Smooth muscle cell of the brain vasculature (primary cell): ENCODE results near the gene SHROOM2.

Source experiments
- DNase-seq: peaks from one replicate; pipeline ENCODE4 v3.0.0-alpha.2; 2012; ENCODE audit warnings: low read depth, low spot score

The SHROOM2 gene

GRCh38 chrX:9862953-9863352 is 76.7 kb downstream of the SHROOM2 start:
- DNase-seq = no peak

- no peak for DNase-seq
Measured at GRCh38 chrX:9864011-9864410, 77.8 kb downstream of the SHROOM2 start.

GRCh38 chrX:9865804-9866472 is 79.7 kb downstream of the SHROOM2 start:
- no peak for DNase-seq

- DNase-seq = no peak
Measured at GRCh38 chrX:9866633-9867032, 80.4 kb downstream of the SHROOM2 start.

- no peak for DNase-seq
Measured at GRCh38 chrX:9867226-9867625, 81.0 kb downstream of the SHROOM2 start.

- no peak for DNase-seq
Measured at GRCh38 chrX:9867753-9868152, 81.5 kb downstream of the SHROOM2 start.

GRCh38 chrX:9871701-9872268 is 85.6 kb downstream of the SHROOM2 start:
- DNase-seq = no peak

GRCh38 chrX:9873360-9873759 is 87.1 kb downstream of the SHROOM2 start:
- DNase-seq = no peak

GRCh38 chrX:9873952-9874351 is 87.7 kb downstream of the SHROOM2 start:
- no peak for DNase-seq

GRCh38 chrX:9874483-9874882 is 88.3 kb downstream of the SHROOM2 start:
- DNase-seq = no peak

GRCh38 chrX:9875801-9876200 is 89.6 kb downstream of the SHROOM2 start:
- DNase-seq = no peak

- no peak for DNase-seq
Measured at GRCh38 chrX:9876201-9876600, 90.0 kb downstream of the SHROOM2 start.

- no peak for DNase-seq
Measured at GRCh38 chrX:9878146-9878820, 92.1 kb downstream of the SHROOM2 start.

- DNase-seq = no peak
Measured at GRCh38 chrX:9880237-9880636, 94.0 kb downstream of the SHROOM2 start.

GRCh38 chrX:9880870-9881269 is 94.6 kb downstream of the SHROOM2 start:
- DNase-seq = no peak

- no peak for DNase-seq
Measured at GRCh38 chrX:9882669-9883446, 96.6 kb downstream of the SHROOM2 start.

GRCh38 chrX:9884031-9884779 is 98.0 kb downstream of the SHROOM2 start:
- DNase-seq = no peak

GRCh38 chrX:9885150-9885549 is 98.9 kb downstream of the SHROOM2 start:
- DNase-seq = no peak

GRCh38 chrX:9887659-9888297 is 101.5 kb downstream of the SHROOM2 start:
- no peak for DNase-seq

- DNase-seq = no peak
Measured at GRCh38 chrX:9888953-9889470, 102.8 kb downstream of the SHROOM2 start.

GRCh38 chrX:9890681-9891091 is 104.5 kb downstream of the SHROOM2 start:
- DNase-seq = no peak
